Stimulated activated effector memory CD8-positive, alpha-beta T cell treated with anti-CD3 and anti-CD28 coated beads, Interleukin-12 subunit alpha, Interleukin-12 subunit beta, amount 100 ng/mL, for 72 hours (primary cell): ENCODE measurements around the gene VPS37B.
"Not testable (repeated sequence)": the region's sequence is repeated elsewhere in the genome, so short reads cannot be mapped to it uniquely, and the experiment has no call there.

Source experiments
- ATAC-seq: fragments of 150-1000 bp; cut with Tn5 transposase; 2 replicates; pipeline ENCODE4 v1.10.0; 2021
- DNase-seq, 2 donors: peaks; one replicate each; pipeline ENCODE4 v3.0.0; 2021 to 2022; ENCODE audit warnings: low spot score in 2 of 2
- H3K27ac Mint-ChIP-seq: one replicate; pipeline ENCODE4 v1.8.0; 2022; ENCODE audit warnings: mild to moderate bottlenecking, mixed read lengths
- H3K36me3 Mint-ChIP-seq: one replicate; pipeline ENCODE4 v1.8.0; 2022; ENCODE audit warnings: mild to moderate bottlenecking, mixed read lengths
- H3K4me1 Mint-ChIP-seq: one replicate; pipeline ENCODE4 v1.8.0; 2022; ENCODE audit warnings: mixed read lengths
- H3K4me3 Mint-ChIP-seq: one replicate; pipeline ENCODE4 v1.8.0; 2022; ENCODE audit warnings: mild to moderate bottlenecking, mixed read lengths
- H3K9me3 Mint-ChIP-seq: one replicate; pipeline ENCODE4 v1.8.0; 2022; ENCODE audit warnings: mixed read lengths

The VPS37B gene

DNA sequence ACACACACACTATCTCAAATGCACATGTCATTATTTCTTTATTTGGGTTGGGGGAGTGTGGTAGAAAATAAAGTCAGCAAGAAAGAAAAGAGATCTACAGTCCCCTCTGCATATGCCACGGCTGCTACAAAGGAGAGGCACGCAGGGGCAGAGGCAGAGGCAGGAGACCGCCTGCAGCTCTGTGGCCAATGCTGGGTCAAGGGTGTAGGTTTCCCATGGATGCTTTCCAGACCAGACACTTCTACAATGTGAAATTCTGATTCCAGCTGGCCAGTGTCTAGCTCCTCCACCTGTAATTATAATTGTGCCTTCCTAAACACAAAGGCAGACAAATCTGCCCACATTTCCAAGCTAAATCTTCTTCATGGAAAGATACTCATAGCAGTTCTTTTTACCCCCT, 19.2 kb downstream of the VPS37B start:
- H3K9me3 Mint-ChIP-seq, result no peaks in the 10 kb centered on the region
- peaks cover 54% of the 10 kb centered on the region for H3K36me3 Mint-ChIP-seq
- ATAC-seq, result no peak
- H3K27ac Mint-ChIP-seq, result no peak overlapping the region
- no peak overlapping the region for H3K4me3 Mint-ChIP-seq
- peaks cover 94% of the 10 kb centered on the region for H3K4me1 Mint-ChIP-seq
- no peak for DNase-seq

DNA sequence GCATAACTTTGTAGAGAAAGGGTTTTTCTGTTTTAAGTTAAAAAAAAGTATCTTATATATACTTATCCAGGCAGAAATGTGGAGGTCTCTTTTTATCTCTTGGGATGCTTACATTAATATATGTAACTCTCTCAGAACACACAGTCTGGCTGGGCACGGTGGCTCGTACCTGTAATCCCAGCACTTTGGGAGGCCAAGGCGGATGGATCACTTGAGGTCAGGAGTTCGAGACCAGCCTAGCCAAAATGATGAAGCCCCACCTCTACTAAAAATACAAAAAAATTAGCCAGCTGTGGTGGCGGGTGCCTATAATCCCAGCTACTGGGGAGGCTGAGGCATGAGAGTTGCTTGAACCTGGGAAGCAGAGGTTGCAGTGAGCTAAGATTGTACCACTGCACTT, 19.6 kb downstream of the VPS37B start:
- H3K27ac Mint-ChIP-seq, H3K9me3 Mint-ChIP-seq, ATAC-seq, DNase-seq: not testable (repeated sequence)
- H3K4me3 Mint-ChIP-seq, result peak overlapping the region; percentile 9
- peaks cover 94% of the 10 kb centered on the region for H3K4me1 Mint-ChIP-seq
- peaks cover 55% of the 10 kb centered on the region for H3K36me3 Mint-ChIP-seq

DNA sequence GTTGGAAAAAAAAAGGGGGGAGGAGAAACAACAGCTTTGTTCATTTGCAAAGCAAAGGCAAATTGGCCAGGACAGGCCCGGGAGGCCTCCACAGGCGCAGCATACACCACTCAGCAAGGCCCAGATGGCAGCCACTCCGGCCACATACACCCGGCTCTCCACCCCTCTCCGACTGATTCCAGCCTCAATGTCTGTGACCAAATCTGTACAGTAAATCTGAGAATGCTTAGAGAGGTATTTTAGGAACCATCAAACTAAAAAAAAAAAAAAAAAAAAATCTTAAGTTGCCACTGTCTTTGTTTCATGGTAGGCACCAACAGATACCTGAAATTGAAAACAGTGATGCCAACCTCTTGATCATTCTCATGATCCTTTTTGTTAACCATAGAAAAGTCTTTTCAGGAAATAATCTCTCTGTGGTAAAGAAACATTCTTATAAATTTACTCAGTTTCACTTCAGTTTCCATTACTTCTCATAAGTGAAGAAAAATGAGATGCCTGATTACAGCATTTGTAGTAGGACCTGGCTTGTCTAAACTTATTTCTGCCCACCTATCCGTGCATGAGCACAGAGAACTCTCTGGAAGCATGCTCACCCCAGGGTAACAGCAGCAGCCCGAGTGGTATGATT, 20.2 kb downstream of the VPS37B start:
- H3K36me3 Mint-ChIP-seq, result peaks cover 55% of the 10 kb centered on the region
- peak overlapping the region; percentile 9 for H3K4me3 Mint-ChIP-seq
- H3K27ac Mint-ChIP-seq, result no peak overlapping the region
- H3K4me1 Mint-ChIP-seq, result peaks cover 92% of the 10 kb centered on the region
- H3K9me3 Mint-ChIP-seq, result no peaks in the 10 kb centered on the region
- peak; percentile 68 for ATAC-seq
- no peak for DNase-seq

DNA sequence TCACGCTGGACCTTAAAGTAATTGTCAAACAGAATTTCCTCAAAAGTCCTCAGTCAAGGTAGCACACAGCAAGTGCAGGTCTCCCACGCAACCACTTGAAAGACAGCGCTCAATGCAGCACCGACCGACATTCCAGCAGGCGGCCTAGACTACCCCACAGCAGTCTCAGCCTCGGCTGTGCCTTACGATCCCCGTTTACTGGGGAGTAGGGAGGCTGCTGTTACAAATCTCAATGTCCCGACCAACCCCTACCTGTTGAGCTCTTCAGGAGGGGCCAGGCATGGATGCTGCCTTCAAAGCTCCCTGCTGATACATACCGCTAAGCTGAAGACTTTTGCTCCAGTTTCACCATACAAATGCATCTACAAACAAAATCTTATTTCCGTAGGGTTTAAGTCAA, 21.8 kb downstream of the VPS37B start:
- Mint-ChIP-seq H3K4me3 (no peak overlapping the region), H3K27ac (no peak overlapping the region), H3K36me3 (peaks cover 69% of the 10 kb centered on the region), H3K9me3 (no peaks in the 10 kb centered on the region), H3K4me1 (peaks cover 88% of the 10 kb centered on the region)
- ATAC-seq (no peak), DNase-seq (no peak)

DNA sequence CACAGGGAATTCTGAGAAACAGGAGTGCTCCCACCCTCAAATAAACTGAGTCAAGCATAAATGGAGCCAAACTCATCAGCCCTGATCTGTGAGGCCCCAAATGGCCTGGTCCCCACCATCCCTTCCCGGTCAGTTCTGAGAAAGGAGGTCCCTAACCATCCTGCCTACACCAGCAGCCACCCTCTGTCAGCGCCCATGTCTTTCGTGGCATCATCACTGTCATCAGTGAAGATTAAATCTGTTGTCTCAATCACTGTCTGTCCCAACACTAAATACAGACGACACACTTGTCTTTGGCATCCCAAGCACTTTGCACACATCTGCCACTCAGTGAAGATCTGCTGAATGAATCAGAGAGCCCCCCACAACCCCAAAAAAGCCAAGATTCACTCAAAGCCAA, 22.4 kb downstream of the VPS37B start:
- Mint-ChIP-seq H3K9me3 (no peaks in the 10 kb centered on the region), H3K27ac (no peak overlapping the region)

DNA sequence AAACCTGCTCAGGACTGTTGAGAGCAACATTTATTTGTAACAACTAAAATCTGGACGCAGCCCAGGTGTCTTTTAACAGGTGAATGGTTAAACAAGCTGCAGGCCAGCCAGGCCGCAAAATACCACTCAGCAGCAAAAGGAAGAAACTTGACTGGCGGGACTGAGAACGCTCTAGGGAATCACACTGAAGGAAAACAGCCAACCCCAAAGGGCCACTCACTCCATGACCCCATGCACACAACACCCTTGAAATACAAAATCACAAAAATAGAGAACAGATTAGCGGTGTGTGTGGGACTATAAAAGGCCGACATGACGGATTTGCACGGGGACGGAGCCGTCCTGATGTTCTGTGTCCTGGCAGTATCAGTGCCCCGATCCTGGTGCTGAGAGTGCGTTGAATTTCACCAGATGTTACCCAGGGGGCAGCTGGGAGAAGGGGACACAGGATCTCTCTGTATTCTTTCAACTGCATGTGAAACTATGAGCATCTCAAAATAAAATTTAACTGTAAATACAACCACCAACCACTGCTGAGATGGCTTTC, 23.0 kb downstream of the VPS37B start:
- ATAC-seq (no peak), DNase-seq (no peak)
- Mint-ChIP-seq H3K4me3 (peak overlapping the region; percentile 62), H3K27ac (no peak overlapping the region), H3K9me3 (no peaks in the 10 kb centered on the region), H3K4me1 (peaks cover 81% of the 10 kb centered on the region), H3K36me3 (peaks cover 71% of the 10 kb centered on the region)

More for the DNA sequence above, 22.4 kb downstream of the VPS37B start:
- Mint-ChIP-seq H3K4me1 (peaks cover 87% of the 10 kb centered on the region), H3K4me3 (no peak overlapping the region), H3K36me3 (peaks cover 71% of the 10 kb centered on the region)
- DNase-seq (no peak), ATAC-seq (no peak)

DNA sequence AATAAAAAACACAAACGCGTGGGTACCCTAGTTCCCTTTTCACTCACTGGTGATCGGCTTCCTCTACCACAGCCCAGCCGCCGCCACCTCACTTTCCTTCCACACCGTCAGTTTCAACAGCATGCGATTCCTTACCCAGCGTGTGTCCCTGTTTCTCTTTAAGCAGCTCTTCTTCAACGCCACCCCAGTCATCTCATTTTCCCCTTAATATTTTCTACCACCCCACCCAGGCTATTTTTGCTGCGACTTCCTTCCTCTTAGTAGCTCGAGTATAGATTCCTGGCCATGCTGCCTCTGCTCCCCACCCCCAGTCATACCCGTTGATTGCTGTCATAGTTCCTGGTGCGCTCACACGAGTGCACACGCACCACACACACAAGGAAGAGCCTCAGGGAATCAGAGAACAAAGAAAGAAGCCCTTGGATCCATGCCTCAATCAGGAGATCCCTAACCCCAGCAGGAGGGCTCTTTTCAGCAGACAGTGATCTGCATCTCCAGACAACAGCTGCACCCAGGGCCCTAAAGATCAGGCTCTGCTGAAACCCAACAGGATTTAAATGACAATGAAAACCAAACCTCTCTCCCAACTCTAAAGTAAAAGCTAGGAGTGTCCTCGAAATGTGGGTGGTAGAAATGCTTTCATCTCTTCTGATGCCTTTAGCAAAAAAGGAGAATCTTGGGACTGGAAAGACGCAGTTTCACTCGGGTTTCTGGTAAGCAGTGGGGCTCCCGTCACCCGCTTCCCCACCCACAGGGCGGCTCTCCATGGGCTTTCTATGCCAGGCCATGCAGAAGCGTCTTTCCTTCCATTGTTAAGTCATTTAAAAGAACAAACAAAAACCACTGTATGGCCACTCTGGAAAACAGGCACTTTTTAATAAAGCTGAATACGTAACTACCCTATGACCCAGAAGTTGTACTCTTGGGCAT, 23.8 kb downstream of the VPS37B start:
- peak overlapping the region; percentile 62 for H3K4me3 Mint-ChIP-seq
- H3K36me3 Mint-ChIP-seq, result peaks cover 72% of the 10 kb centered on the region
- peaks cover 73% of the 10 kb centered on the region for H3K4me1 Mint-ChIP-seq
- DNase-seq (peak in 1 of 2 donors; percentile 77), ATAC-seq (peak; percentile 84)
- peak overlapping the region; percentile 8 for H3K27ac Mint-ChIP-seq
- H3K9me3 Mint-ChIP-seq, result no peaks in the 10 kb centered on the region

DNA sequence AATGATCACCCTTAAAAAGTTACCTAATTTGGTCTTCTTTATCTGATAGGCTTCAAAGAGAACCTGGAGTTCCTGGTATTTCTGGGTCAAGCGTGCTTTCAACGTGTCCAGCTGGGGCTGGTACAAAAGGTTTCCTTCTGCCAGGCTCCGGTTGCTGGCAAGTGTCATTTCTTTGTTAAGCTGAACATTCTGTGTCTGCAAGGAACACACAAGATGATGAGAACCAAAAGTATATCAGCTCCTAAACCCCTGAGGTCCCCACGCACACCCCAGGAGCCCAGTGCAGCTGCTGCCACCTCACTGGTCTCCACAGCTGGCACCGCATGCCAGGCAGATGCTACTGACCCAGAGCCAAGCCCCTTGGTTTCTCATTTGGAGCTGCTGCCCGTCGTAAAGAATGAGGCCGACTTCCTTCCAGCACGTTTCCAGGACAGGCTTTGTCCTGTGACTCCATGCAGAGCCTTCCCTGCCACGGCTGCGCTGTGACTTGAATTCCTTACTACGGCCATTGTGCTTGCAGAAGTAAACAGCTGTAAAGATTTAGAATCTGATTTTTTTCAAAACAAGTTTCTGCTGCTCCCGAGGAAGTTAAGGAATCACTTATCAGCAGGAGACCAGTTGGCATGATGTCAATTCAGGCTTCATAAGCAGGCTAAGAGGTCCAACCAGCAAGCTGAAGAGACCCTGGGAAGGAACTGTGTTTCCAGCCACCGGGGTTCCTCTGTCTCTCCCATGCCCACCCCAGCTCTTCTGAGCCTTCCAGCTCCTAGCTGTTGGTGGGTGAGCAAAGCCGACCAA, 24.9 kb downstream of the VPS37B start:
- H3K4me3 Mint-ChIP-seq, result peak overlapping the region; percentile 62
- H3K27ac Mint-ChIP-seq, result no peak overlapping the region
- ATAC-seq (no peak), DNase-seq (no peak)
- peaks cover 62% of the 10 kb centered on the region for H3K4me1 Mint-ChIP-seq
- H3K9me3 Mint-ChIP-seq, result no peaks in the 10 kb centered on the region
- H3K36me3 Mint-ChIP-seq, result peaks cover 73% of the 10 kb centered on the region

DNA sequence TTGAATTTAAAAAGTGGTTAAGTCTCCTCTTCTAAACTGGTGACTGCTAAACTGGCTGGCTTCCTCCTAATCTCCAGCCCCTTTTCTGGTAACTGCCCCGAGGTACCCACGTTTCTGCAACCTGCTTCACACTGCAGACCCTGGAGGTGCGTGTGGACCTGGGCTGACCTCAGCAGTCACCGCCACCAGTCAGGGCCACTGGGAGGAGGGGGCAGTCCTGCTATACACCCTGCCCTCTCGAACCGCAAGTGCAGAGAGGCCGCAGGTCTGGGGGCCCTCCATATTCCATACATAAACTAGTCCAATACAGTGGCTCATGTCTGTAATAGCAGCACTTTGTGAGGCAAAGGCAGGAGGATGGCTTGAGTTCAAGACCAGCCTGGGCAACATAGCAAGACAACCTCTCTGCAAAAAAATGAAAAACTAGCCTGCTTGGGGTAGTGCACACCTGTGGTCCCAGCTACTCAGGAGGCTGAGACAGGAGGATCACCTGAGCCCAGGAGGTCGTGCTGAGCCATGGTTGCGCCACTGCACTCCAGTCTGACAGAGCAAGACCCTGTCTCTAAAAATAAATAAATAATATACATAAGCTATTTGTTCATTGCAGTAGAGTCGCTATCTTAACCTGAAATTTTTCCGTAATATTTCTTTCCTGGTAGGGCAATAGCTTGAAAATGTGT, 25.6 kb downstream of the VPS37B start:
- no peak for ATAC-seq
- peaks cover 74% of the 10 kb centered on the region for H3K36me3 Mint-ChIP-seq
- H3K9me3 Mint-ChIP-seq, result no peaks in the 10 kb centered on the region
- no peak overlapping the region for H3K27ac Mint-ChIP-seq
- peaks cover 55% of the 10 kb centered on the region for H3K4me1 Mint-ChIP-seq
- DNase-seq, result no peak
- H3K4me3 Mint-ChIP-seq, result no peak overlapping the region

DNA sequence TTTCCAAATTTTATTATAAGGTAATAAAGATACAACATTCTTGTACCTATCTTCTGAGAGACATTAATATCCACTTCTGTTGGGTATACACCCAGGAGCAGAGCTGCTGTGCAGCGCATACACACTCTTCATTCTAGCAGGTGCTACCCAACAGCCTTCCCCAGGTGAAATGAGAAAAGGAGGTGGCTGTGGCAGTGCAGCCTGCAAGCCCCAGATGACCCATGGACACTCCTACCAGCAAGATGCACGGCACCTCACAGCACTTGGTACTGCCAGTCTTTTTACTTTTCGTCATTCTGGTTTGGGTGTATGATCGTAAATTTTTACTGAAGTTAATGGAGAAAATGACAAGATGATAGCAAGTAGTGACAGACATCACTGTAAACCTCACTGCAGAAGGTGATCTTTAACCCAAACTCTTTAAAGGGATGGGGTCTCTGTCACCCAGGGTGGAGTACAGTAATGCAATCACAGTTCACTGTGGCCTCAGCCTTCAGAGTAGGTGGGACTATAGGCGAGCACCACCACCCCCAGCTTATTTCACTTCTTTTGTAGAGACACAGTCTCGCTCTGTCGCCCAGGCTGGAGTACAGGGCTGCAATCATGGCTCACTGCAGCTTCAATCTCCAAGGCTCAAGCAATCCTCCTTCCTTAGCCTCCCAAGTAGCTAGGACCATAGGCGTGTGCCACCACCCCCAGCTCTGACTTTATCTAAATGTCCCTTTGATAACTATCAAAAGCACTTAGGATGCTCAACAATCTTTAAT, 26.5 kb downstream of the VPS37B start:
- no peak for ATAC-seq
- Mint-ChIP-seq H3K36me3 (peaks cover 81% of the 10 kb centered on the region), H3K27ac (no peak overlapping the region)

DNA sequence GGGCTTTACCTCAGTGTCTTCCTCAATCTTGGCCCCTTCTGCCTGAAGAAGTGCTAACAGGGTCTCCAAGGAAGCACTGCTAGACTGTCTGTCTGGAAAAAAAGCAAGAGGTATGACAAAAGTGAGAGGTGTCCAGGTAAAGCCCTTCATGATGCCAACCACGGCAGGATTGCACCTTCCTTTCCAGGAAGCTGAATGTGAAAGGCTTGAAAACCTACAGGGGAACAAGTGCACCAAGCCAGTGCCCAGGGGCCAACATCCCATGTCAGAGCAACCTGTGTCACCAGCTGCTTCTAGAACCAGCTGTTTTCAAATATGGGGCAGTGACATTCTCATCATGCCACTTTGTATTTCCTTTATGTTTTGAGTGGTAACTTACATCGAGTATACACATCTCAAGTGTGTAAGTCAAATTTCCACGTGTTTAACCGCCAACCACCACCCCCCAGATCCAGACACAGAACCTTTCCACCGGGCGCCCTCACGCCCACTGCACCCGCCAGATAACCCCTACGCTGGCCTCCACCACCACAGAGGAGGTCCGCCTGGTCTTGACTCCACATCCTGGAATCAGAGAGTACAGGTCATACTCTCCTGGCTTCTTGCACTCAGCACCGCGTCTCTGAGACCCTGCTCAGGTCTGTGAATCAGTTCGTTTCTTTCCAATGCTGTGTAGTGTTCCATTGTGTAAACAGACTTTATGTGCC, 27.3 kb downstream of the VPS37B start:
- ATAC-seq (no peak), DNase-seq (no peak)
- no peaks in the 10 kb centered on the region for H3K9me3 Mint-ChIP-seq
- no peak overlapping the region for H3K4me3 Mint-ChIP-seq
- peaks cover 54% of the 10 kb centered on the region for H3K4me1 Mint-ChIP-seq
- H3K36me3 Mint-ChIP-seq, result peaks cover 81% of the 10 kb centered on the region
- no peak overlapping the region for H3K27ac Mint-ChIP-seq

More for the DNA sequence above, 26.5 kb downstream of the VPS37B start:
- Mint-ChIP-seq H3K9me3 (no peaks in the 10 kb centered on the region), H3K4me1 (peaks cover 59% of the 10 kb centered on the region), H3K4me3 (no peak overlapping the region)
- DNase-seq, result no peak

DNA sequence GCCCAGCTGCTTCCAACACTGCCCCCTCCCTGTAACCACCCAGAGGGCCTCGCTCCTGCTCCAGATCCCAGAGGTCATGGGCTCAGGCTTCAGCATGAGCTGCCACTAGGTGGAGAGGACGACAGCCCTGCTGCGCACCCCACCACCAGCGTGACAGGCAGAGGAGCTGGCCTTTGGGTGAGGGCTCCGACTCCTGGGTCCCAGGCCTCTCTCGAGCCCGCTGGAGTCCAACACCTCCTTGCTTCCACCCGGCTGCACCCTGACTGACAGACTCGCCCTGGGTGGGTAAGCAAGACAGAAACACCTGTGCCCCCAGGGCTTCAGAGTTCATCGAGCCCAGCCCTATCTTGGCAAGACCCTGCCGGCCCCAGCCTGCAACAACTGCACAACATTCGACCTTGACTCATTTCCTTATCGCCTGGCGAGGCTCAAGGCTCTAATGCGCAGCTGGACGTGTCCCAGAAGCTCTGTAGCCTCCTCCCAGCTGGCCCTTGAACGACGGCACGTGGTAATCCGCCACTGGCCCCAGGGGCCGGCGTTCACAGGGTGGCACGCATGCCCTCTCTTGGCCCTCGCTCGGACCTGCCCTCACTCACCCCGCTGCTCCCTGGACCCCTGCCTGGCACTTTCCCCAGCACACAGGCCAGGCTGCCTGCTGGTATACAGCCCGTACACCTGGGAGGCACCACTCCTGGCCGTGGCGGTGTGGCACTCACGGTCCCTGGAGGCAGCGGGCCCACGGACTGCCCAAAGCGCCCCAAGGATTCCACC, 28.0 kb downstream of the VPS37B start:
- Mint-ChIP-seq H3K9me3 (no peaks in the 10 kb centered on the region), H3K27ac (no peak overlapping the region), H3K36me3 (peaks cover 75% of the 10 kb centered on the region), H3K4me1 (peaks cover 46% of the 10 kb centered on the region), H3K4me3 (no peak overlapping the region)
- ATAC-seq (no peak), DNase-seq (no peak)

DNA sequence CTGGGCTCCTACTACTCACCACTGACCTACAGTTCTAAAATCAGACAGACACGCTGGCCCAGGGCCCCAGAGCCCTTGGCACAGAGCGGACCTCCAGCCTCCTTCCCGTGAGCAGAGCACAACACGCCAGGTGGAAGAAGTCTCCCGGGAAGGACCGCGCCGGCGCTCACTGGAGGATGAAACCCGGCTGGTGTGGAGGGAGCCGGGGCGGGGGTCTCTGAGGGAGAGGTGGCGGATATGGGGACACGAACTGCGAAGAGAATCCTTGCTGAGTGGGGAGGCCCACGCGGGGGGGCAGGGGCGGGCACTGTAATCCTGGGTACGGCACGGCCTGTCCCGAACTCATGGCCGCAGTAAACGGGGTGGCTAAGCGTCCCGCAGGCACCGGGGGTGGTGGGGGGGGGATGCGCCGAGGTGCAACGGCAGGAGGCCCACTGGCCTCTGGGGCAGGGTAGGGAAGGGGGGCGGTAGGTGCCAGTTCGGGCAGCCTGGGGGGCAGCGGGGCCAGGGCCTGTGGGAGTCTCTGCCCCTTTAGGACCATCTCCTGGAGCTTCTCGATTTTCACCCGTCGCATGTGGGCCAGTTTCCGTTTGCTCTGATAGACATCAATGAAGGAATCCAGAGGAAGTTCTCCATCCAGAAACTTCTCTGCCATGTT, 28.8 kb downstream of the VPS37B start:
- H3K27ac Mint-ChIP-seq, result no peak overlapping the region
- no peaks in the 10 kb centered on the region for H3K9me3 Mint-ChIP-seq
- H3K4me1 Mint-ChIP-seq, result peaks cover 38% of the 10 kb centered on the region
- no peak overlapping the region for H3K4me3 Mint-ChIP-seq
- ATAC-seq (no peak), DNase-seq (no peak)
- peaks cover 75% of the 10 kb centered on the region for H3K36me3 Mint-ChIP-seq
